Lung (tissue), 12 donors: ENCODE data around the gene TSPAN5. TPM values are rescaled to one million over a fixed set of nuclear protein-coding genes. Genes with fewer than 3 reads are reported as not detected.

ENCODE experiments used
- ATAC-seq: fragments of 200-7000 bp; cut with Tn5 transposase; one replicate; pipeline ENCODE4 v1.9.1; 2020; ENCODE audit warnings: moderate number of reproducible peaks; ENCODE audit not compliant: insufficient read depth, low FRiP score
- DNase-seq, 3 donors: peaks; one replicate each; pipeline ENCODE4 v3.0.0-alpha.2; 2013 to 2017
- H3K27ac ChIP-seq, 2 donors: one replicate each; pipeline ENCODE4 v1.5.1; 2013; ENCODE audit warnings: mild to moderate bottlenecking in 2 of 2, moderate library complexity in 2 of 2, control low read depth in 1 of 2, inconsistent platforms in 1 of 2, low read depth in 1 of 2, low read length in 1 of 2
- H3K27me3 ChIP-seq, 3 donors: one replicate each; pipeline ENCODE4 v1.5.1; 2013; ENCODE audit warnings: low read length in 2 of 3; ENCODE audit not compliant: control insufficient read depth in 3 of 3, insufficient read depth in 3 of 3
- H3K36me3 ChIP-seq, 4 donors: one replicate each; pipeline ENCODE4 v1.5.1; 2013; ENCODE audit warnings: low read length in 4 of 4, mild to moderate bottlenecking in 1 of 4, moderate library complexity in 1 of 4; ENCODE audit not compliant: control insufficient read depth in 4 of 4, insufficient read depth in 4 of 4
- H3K4me1 ChIP-seq, 5 donors: one replicate each; pipeline ENCODE4 v1.5.1; 2013; ENCODE audit warnings: low read length in 5 of 5, mild to moderate bottlenecking in 2 of 5, moderate library complexity in 1 of 5; ENCODE audit not compliant: control insufficient read depth in 5 of 5, insufficient read depth in 5 of 5
- H3K4me3 ChIP-seq: one replicate; pipeline ENCODE4 v1.5.1; 2013; ENCODE audit warnings: mild to moderate bottlenecking, control low read depth, moderate library complexity
- H3K9ac ChIP-seq, 2 donors: one replicate each; pipeline ENCODE4 v1.5.1; 2013; ENCODE audit warnings: low read length in 2 of 2, control low read depth in 1 of 2; ENCODE audit not compliant: insufficient read depth in 1 of 2
- H3K9me3 ChIP-seq, 4 donors: one replicate each; pipeline ENCODE4 v1.5.1; 2013; ENCODE audit warnings: low read length in 3 of 4, mild to moderate bottlenecking in 1 of 4, moderate library complexity in 1 of 4; ENCODE audit not compliant: control insufficient read depth in 4 of 4, insufficient read depth in 3 of 4
- whole genome bisulfite sequencing, 2 donors: extraction: QIAGEN DNeasy Blood & Tissue Kit; methylation state at CpG; one replicate each; pipeline ENCODE4 v1.1.7; 2013; 5-methylcytosine and 5-hydroxymethylcytosine counted together
- polyA plus RNA-seq, 2 donors: library from polyadenylated mRNA; stranded (reverse); fragments of 200-250 nt; gene quantifications; one replicate each; pipeline ENCODE4 v1.2.1, GENCODE V29; 2013
- total RNA-seq, 2 donors: library from RNA; depleted of rRNA in 1 of 2; stranded (reverse); fragments of >200 nt in 1 of 2; gene quantifications; one replicate each; pipeline ENCODE4 v1.2.1, GENCODE V29; 2014 to 2021
- TF ChIP-seq, protein P1 (sequence below): IDR thresholded peaks from 2 replicates; pipeline ENCODE4 v1.5.1; 2012; ENCODE audit warnings: mild to moderate bottlenecking; ENCODE audit errors: control extremely low read depth, extremely low read depth
- donor health status: control.
- donor health status: control.
- donor health status: Bipolar disorder and iron deficiency.
- donor health status: healthy.
- donor health status: DM: yes; HTN: yes; CAD: no.

TSPAN5 gene
- total and polyA plus RNA-seq, 4 donors: 1.8 to 24.5 (median 6.3) TPM

- H3K9ac ChIP-seq: no peak overlapping the region
- no peaks in the 10 kb centered on the region for H3K27me3 ChIP-seq
- no peak overlapping the region for H3K27ac ChIP-seq
- H3K9me3 ChIP-seq: no peaks in the 10 kb centered on the region
- H3K4me1 ChIP-seq: peaks cover 0 to 3% (median 0%) of the 10 kb centered on the region in 5 donors
- no peak overlapping the region for H3K4me3 ChIP-seq
- no peak for ATAC-seq
- no peaks in the 10 kb centered on the region for H3K36me3 ChIP-seq
- WGBS, 2 donors: 91 to 94% methylated on average over 3 of the region's 3 CpGs
- TF ChIP-seq, protein P1, sequence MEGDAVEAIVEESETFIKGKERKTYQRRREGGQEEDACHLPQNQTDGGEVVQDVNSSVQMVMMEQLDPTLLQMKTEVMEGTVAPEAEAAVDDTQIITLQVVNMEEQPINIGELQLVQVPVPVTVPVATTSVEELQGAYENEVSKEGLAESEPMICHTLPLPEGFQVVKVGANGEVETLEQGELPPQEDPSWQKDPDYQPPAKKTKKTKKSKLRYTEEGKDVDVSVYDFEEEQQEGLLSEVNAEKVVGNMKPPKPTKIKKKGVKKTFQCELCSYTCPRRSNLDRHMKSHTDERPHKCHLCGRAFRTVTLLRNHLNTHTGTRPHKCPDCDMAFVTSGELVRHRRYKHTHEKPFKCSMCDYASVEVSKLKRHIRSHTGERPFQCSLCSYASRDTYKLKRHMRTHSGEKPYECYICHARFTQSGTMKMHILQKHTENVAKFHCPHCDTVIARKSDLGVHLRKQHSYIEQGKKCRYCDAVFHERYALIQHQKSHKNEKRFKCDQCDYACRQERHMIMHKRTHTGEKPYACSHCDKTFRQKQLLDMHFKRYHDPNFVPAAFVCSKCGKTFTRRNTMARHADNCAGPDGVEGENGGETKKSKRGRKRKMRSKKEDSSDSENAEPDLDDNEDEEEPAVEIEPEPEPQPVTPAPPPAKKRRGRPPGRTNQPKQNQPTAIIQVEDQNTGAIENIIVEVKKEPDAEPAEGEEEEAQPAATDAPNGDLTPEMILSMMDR: no peak
- no peak for DNase-seq
Observed at GRCh38 chr4:98633159-98633558, 25.3 kb downstream of the TSPAN5 start.

DNA sequence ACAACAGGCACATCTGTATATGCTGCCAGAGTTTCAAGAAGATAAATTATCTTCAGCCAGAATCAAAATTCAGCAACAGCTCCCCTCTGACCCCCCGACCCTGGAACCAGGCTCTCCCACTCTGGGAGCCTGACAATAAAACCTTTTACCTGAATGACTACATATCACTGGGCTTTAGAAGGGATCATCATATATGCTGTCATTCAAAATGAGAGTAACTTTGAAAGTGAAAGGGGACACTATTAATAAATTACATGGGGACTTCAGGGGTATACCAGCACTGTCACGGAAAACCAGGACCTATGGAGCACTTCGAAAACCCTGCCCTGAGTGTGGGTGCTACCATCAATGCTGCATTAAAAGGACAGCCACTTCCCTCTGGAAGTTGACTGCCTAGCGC lies 26.2 kb downstream of the TSPAN5 start:
- Histone ChIP-seq H3K9me3 (no peaks in the 10 kb centered on the region), H3K4me1 (peaks cover 0 to 3% (median 2%) of the 10 kb centered on the region in 5 donors), H3K9ac (no peak overlapping the region), H3K36me3 (no peaks in the 10 kb centered on the region), H3K27ac (no peak overlapping the region), H3K4me3 (no peak overlapping the region), H3K27me3 (no peaks in the 10 kb centered on the region)
- 94% methylated on average over 4 of the region's 4 CpGs for WGBS, 2 donors
- TF ChIP-seq, protein P1: no peak
- ATAC-seq: no peak
- DNase-seq: no peak

GRCh38 chr4:98631506-98631905 lies 26.9 kb downstream of the TSPAN5 start:
- Histone ChIP-seq H3K4me3 (no peak overlapping the region), H3K36me3 (no peaks in the 10 kb centered on the region), H3K9me3 (no peaks in the 10 kb centered on the region), H3K27me3 (no peaks in the 10 kb centered on the region), H3K27ac (no peak overlapping the region), H3K4me1 (peaks cover 0 to 7% (median 2%) of the 10 kb centered on the region in 5 donors), H3K9ac (no peak overlapping the region)
- TF ChIP-seq, protein P1: no peak
- ATAC-seq (no peak), DNase-seq (no peak)
- WGBS, 2 donors: 81 to 87% methylated on average over 3 of the region's 3 CpGs
